ENCODE data around the gene B3GAT1.
"Not testable (repeated sequence)": the region's sequence is repeated elsewhere in the genome, so short reads cannot be mapped to it uniquely, and the experiment has no call there.

Gene B3GAT1

GRCh38 chr11:134449051-134449450 lies 37.0 kb upstream of the B3GAT1 start:
- no peaks in the 10 kb centered on the region for H3K27me3 ChIP-seq (ENCODE audit: insufficient read depth, poor library complexity, severe bottlenecking)
- H3K4me3 ChIP-seq (replicated peaks; ENCODE audit: insufficient read depth, low read length): no peak overlapping the region
- no peak overlapping the region for H3K27ac ChIP-seq (replicated peaks)
- TF ChIP-seq CTCF (IDR thresholded peaks at IDR 0.05; ENCODE audit: insufficient read depth, low read length) (no peak), SPI1 (IDR thresholded peaks at IDR 0.05; ENCODE audit: borderline replicate concordance, low read depth) (no peak), REST (IDR thresholded peaks at IDR 0.05; ENCODE audit: insufficient replicate concordance, low read depth) (no peak), GABPA (IDR thresholded peaks at IDR 0.05; ENCODE audit: low read depth) (no peak)
- DNase-seq (ENCODE audit: low read depth in 1 of 2, low spot score in 1 of 2): no peak

- Histone ChIP-seq H3K4me3 (replicated peaks; ENCODE audit: insufficient read depth, low read length) (no peak overlapping the region), H3K27ac (replicated peaks) (no peak overlapping the region), H3K27me3 (ENCODE audit: insufficient read depth, poor library complexity, severe bottlenecking) (no peaks in the 10 kb centered on the region)
- DNase-seq (ENCODE audit: low read depth in 1 of 2, low spot score in 1 of 2): no peak
- no peak for TF ChIP-seq SPI1 (IDR thresholded peaks at IDR 0.05; ENCODE audit: borderline replicate concordance, low read depth)
- TF ChIP-seq REST (IDR thresholded peaks at IDR 0.05; ENCODE audit: insufficient replicate concordance, low read depth): no peak
- TF ChIP-seq CTCF (IDR thresholded peaks at IDR 0.05; ENCODE audit: insufficient read depth, low read length): no peak
- no peak for TF ChIP-seq POLR2AphosphoS5 (IDR thresholded peaks at IDR 0.05; ENCODE audit: low read depth)
- TF ChIP-seq GABPA (IDR thresholded peaks at IDR 0.05; ENCODE audit: low read depth): no peak
Measured at GRCh38 chr11:134447696-134448095, 35.7 kb upstream of the B3GAT1 start.

GRCh38 chr11:134445601-134446325 lies 33.7 kb upstream of the B3GAT1 start:
- no peak overlapping the region for H3K27ac ChIP-seq (replicated peaks)
- no peak for DNase-seq (ENCODE audit: low read depth in 1 of 2, low spot score in 1 of 2)
- H3K4me3 ChIP-seq (replicated peaks; ENCODE audit: insufficient read depth, low read length): no peak overlapping the region
- H3K27me3 ChIP-seq (ENCODE audit: insufficient read depth, poor library complexity, severe bottlenecking): no peaks in the 10 kb centered on the region
- TF ChIP-seq CTCF (IDR thresholded peaks at IDR 0.05; ENCODE audit: insufficient read depth, low read length) (no peak), REST (IDR thresholded peaks at IDR 0.05; ENCODE audit: insufficient replicate concordance, low read depth) (no peak), POLR2AphosphoS5 (IDR thresholded peaks at IDR 0.05; ENCODE audit: low read depth) (no peak), GABPA (IDR thresholded peaks at IDR 0.05; ENCODE audit: low read depth) (no peak), SPI1 (IDR thresholded peaks at IDR 0.05; ENCODE audit: borderline replicate concordance, low read depth) (no peak)

- not testable (repeated sequence) for DNase-seq (ENCODE audit: low read depth in 1 of 2, low spot score in 1 of 2)
Measured at GRCh38 chr11:134444160-134445108, 32.4 kb upstream of the B3GAT1 start.

More at GRCh38 chr11:134444160-134445108, 32.4 kb upstream of the B3GAT1 start:
- not testable (repeated sequence) for H3K27ac ChIP-seq (replicated peaks); H3K4me3 ChIP-seq (replicated peaks; ENCODE audit: insufficient read depth, low read length); H3K27me3 ChIP-seq (ENCODE audit: insufficient read depth, poor library complexity, severe bottlenecking)

Measured in HL-60 (cell line).